Non-pigmented ciliary epithelial cell (primary cell): Measurements from ENCODE around the gene KLF2.
A peak's percentile ranks its signal among the peaks of the same experiment; 100 is the strongest.
"Not testable (repeated sequence)": the region's sequence is repeated elsewhere in the genome, so short reads cannot be mapped to it uniquely, and the experiment has no call there.

Experiments used
- DNase-seq: peaks from one replicate; pipeline ENCODE4 v3.0.0-alpha.2; 2010; ENCODE audit warnings: low read depth

Gene KLF2

DNA sequence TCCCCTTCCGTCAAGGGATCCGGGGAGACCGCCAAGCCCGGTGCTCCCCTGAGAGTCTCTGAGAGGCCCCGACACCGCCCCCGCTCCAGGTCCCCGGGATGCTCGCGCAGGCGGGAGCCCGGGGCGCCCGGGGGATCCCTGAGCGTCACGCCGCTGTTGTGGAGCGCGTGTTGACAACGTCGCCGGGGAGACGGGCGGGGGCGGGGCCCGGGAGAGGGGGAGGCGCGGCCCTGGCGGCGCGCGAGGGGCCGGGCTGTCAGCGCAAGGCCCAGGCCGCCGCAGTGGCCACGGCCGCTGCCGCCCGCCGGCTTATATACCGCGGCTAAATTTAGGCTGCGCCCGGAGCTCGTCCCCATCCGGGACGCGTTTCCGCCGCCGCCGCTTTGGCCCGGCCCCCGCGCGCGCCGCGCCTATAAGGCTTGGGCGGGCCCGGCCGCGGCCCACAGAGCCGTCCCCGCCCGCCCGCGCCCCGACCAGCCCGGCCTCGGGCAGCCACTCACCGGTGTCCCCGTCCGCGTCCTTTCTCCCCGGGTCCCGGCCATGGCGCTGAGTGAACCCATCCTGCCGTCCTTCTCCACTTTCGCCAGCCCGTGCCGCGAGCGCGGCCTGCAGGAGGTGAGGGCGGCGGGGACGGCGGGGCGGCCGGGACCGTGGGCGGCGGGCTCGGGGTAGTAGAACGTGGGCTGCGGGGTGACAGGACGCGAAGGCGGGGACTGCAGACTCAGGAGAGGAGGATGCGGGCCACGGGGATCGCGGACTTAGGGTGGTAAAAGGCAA lies at the start of gene KLF2:
KLF2 (plus strand) TSS at position 443 of the 777 bp plus-strand sequence; CDS start at position 541, 98 bp downstream.
- no peak for DNase-seq

DNA sequence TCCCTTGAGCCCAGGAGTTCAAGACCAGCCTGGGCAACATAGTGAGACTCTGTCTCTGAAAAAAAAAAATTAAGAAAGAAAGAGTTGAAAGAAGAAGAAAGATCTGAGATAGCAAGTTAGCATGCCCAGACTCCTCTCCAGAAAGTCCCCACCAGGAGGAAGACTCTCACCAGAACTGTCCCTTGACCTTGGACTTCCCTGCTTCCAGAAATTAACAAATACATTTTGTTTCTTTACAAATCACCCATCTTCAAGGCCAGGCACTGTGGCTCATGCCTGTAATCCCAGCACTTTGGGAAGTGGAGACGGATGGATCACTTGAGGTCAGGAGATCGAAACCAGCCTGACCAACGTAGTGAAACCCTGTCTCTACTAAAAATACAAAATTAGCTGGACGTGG lies 44.3 kb upstream of the KLF2 start:
- no peak for DNase-seq

DNA sequence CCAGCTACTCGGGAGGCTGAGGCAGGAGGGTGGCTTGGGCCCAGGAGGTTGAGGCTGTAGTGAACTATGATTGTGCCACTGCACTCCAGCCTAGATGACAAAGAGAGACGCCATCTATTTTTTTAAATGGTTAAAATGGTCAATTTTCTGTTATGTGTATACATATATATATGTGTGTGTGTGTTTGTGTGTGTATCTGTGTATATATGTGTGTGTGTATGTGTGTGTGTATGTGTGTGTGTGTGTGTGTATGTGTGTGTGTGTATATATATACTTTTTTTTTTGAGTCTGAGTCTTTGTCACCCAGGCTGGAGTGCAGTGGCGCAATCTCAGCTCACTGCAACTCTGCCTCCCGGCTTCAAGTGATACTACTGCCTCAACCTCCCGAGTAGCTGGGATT lies 42.9 kb upstream of the KLF2 start:
- no peak for DNase-seq

DNA sequence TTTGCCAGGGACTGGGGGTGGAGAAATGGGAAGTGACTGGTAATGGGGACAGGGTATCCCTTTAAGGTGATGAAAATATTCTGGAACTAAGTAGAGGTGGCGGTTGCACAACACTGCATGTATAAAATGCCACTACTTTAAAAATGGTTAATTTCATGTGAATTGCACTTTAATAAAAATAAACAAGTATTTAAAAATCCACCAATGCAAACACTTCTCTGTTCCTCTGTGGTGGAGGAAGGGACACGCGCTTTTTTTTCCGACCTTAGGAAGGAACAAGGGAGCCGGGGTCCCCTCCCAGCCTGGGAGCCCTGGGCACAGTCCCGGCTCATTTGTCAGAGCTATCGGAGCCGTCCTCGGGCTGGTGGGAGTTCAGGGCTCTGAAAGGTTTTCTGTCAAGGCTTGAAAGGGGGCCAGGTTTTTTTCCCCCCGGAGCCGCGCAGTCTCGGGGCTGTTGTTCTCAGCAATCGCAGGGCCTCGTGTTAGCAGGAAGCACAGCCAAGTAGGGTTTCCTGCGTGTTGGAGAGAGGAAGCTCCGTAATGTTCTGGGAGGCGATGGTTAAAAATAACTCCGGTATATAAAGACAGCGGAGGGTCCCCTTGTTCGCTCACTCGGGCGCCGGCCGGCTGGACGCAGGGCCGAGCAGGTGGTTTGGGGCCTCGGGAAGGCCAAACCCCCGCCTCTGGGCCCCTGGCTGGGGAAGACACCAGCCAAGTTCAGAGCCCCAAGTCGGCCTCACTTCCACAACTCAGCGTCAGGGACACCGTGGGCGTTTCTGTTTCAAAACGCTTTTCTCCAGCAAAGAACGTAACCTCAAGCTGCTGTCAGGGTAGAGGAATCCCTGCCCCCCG lies 41.2 kb upstream of the KLF2 start:
- peak; percentile 31 for DNase-seq

DNA sequence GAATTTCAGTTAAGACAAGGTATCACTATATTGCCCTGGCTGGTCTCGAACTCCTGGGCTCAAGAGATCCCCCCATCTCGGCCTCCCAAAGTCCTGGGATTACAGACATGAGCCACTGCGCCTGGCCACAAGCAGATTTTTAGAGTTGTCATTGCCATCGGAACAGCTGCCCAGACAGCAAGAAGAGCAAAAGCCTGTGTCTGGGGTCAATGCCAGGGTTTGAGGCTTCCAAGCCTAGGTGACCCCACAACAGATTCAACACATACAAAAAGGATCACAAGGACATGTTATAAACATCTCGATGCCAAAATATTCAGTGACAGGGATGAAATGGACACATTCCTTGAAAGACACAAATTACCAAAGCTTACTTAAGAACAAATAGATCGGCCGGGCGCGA lies 40.1 kb upstream of the KLF2 start:
- no peak for DNase-seq

DNA sequence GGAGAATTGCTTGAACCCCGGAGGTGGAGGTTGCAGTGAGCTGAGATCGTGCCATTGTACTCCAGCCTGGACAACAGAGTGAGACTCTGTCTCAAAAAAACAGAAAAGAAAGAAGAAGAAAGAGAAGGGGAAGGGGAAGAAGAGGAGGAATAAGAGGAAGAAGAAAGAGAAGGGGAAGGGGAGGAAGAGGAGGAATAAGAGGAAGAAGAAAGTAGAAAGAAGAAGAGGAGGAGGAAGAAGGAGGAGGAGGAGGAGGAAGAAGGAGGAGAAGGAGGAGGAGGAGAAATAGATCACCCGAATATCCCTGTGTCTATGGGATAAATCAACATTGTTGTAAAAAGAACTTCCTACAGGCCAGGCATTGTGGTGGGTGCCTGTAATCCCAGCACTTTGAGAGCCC lies 39.5 kb upstream of the KLF2 start:
- not testable (repeated sequence) for DNase-seq

DNA sequence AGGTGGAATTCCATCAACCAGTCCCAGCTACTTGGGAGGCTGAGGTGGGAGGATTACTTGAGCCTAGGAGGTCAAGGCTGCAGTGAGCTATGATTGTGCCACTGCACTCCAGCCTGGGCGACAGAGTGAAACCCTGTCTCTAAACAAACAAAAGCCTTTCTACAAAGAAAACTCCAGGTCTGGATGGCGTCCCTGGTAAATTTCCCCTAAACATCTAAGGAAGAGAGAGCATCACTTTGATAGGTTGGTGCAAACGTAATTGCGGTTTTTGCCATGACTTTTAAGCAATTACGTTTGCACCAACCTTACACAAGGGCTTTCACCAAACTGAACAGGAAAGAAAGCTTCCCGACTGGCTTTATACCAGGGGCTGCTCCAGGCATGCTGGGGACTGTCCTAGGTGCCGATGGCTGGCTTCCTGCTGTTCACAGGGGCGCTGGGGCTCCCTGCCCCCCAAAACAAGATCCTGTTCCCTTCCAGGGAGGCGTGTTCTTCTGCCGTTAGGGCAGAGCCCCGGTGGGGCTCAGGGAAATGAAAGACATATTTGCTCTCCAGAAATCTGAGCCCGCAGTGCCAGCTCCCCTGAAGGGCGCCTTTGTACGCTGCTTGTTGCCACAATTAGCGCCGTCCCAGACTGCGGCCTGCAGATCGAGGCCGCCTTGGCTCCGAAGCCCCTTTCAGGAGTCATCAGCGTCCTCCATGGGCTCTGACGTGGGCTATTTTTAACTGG lies 38.7 kb upstream of the KLF2 start:
- no peak for DNase-seq

DNA sequence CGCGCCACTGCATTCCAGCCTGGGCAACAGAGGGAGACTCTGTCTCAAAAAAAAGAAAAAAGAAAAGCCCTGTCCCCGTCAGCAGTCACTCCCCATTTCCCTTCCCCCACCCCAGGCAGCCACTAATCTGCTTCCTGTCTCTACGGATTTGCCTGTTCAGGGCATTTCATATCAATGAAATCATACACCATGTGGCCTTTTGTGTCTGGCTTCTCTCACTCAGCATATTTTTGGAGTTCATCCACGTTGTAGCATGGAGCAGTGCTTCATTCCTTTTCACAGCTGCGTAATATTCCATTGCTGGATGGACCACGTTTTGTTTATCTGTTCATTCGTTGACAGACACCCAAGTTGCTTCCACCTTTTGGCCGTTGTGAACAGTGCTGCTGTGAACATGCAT lies 36.1 kb upstream of the KLF2 start:
- DNase-seq: no peak

DNA sequence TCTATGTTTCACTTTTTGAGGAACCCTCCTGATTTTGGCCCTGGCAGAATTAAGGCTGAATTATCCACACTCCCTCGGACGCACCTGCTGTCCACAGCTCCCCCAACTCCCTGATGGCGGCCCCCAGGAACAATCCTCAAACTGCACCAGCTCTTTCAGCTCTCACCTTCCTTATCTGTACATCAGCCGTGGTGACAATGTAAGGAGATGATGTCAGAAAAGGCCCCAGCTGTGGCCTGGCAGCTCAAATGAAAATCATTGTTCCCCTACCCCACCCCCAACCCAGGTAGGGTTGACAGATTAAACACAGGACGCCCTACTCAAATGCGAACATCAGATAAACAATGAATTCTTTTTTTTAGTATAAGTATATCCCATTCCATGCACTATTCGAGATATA lies 35.0 kb upstream of the KLF2 start:
- no peak for DNase-seq

DNA sequence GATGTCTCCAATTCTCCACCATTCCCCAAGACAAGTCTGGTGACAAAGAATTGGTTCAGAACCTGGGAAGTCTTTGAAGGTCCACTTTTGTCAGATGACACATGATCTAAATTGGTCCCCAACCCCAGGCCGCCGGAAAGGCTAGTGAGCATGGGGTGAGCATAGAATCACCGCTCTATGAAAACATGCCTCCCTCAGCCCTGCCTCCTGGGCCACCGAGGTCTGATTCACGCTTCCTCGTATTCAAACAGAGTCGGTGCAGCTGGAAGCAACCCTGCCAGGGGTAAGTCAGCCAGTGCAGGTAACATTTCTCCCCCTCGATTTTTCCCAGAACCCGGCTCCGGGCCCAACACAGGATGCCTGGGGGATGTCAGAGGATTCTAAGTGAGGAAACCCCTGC lies 33.9 kb upstream of the KLF2 start:
- no peak for DNase-seq

DNA sequence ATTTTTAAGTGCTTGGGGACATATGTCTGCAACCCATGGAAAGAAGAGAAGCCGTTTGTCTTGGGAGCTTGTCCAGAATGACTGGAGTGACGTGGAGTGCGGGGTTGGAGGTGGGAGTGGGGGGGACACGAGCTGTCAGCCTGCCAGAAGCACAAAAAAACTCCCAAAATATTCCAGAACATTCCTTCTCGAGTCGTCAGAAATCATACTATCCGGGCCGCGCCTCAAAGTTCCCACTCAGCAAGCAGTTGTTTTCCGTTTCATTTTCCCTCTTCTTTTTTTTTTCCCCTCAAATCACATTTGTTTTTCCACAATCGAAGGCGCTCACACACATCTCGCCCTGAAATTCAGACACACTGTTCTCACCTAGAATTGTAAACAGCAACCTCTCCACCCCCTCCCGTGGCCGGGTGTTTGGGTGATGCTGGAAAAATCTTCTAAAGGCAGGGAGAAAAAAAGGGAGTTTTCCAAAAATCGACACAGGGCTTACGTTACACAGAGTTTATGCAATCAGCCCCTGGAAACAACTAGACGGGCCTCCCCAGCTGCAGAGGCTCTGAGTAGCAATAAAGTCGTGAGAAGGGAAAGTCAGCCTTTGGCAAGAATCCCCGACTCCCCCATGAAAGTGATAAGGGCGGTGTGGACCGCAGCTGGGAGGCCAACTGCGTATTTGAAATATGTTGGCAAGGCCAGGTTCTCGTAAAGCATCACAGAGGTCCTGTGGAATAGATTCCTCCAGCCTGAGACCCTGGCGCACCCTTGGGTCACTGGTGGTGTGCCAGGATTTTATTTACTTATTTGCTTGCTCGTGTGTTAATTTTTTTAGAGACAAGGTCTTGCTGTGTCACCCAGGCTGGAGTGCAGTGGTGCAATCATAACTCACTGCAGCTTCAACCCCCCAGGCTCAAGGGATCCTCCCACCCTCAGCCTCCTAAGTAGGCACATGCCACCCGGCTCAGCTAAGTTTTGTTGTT lies 31.2 kb upstream of the KLF2 start:
- DNase-seq: peak; percentile 78

DNA sequence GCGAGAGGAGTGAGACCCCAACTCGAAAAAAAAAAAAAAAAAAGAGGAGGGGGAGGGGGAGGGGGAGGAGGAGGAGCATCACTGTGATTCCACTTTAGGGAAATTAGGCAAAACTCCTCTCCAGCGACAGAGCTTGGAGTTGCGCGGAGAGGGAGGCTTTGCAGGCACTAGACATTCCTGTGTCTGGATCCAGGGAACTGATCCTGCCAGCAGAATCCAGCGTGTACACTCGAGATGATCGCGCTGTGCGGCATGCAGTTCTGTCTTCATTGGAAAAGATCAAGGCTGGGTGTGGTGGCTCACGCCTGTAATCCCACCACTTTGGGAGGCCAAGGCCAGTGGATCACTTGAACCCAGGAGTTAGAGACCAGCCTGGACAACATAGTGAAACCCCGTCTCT lies 29.6 kb upstream of the KLF2 start:
- DNase-seq: no peak

DNA sequence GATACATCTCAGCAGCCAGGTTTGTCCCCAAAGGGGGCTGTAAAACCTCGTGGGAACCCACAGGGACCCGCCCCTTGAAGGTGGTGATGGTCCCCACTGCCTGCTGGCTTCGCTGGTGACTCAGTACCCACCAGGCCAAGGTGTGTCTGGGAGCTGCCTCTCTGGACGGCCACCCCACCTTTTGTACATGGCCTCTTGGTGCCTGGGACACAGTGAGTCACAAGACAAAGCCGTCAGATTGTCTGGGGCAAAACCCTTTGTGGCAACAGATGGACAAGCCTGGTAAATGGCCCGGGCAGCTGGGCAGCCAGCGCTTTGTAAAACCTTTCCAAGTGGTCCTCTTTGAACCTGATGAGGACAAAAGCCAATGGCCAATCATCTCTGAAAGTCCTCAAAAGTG lies 27.9 kb upstream of the KLF2 start:
- DNase-seq: no peak

DNA sequence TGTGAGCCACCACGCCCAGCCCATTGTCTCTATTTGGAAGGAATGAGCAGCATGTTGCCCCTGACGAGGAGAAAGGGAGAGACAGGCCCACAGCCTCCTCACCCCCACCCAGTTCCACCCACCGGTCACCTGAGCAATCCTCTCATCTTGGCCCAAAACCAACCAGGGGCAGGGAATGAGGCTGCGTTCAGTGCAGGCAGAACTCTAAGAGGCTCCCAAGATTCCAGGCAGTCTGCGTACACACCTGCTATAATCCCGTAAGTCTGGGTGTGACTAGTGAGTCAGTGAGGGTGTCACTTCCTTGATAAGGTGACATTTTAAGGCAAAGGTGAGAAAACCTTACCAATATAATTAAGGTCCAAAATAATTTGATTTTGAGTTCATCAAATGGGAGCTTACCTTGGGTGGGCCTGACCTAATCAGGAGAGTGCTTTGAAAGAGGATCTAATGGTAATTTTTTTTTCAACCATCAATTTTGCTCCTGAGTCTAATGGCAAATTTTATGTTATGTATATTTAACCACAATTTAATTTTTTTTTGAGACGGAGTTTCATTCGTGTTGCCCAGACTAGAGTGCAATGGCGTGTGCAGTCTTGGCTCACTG lies 26.9 kb upstream of the KLF2 start:
- DNase-seq: no peak

DNA sequence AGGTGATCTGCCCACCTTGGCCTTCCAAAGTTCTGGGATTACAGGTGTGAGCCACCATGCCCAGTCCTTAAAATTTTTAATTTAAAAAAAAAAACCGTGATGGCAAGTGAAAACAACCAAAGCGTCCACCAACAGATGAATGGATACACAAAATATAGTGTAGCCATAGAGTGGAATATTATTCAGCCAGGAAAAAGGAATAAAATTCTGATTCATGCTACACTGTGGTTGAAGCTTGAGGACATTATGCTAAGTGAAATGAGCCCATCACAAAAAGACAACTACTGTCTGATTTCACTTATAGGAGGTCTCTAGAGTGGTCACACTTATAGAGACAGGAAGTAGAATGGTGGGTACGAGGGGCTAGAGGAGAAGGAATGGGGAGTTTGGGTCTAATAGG lies 26.3 kb upstream of the KLF2 start:
- DNase-seq: no peak

DNA sequence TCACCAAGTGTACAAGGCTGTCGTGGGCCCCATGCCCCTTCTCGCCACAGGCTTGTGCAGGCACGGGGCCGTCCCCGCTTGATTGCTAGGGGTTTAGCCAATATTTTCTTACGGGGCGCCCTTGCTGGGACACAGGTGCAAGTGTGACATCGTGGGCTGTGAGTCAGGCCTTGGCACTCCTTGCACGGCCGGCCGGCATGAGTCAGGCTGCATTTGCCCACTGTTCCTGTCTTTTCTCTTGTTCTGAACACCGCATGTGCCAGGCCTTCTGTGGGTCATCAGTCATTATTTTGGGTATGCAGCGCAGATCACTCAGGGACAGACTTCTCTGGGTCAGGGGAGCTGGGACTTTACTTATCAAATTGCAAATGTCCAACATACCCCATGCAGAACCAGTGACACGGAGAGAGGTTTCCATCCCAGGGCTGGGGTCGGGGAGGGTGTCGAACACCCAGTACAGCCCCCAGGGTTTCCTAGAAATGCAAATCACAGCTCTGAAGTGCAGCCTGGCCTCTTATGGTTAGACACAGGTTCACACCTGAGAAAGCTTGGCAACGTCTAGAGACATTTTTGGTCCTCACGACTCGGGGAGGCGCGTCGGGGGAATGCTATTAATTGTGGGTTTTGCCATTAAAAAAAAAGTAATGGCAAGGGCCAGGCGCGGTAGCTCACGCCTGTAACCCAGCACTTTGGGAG lies 22.5 kb upstream of the KLF2 start:
- no peak for DNase-seq

DNA sequence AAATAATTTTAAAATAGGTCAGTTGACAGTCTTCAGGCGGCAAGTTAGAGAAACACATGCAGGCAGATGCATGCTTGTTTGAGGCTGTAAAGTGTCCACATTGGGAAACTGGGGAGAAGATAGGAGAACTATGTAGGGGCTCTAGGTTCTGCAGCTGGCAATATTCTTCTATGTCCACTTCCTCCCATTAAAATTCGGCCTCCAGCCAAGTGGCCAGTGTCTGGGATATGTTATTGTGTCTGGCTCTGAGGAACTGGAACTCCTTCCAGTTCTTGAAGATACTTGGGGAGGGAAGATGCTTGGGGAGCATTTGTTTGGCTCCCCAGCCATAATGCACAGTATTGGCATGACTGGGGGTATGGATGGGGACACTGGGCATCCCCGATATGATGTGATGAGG lies 20.9 kb upstream of the KLF2 start:
- no peak for DNase-seq

DNA sequence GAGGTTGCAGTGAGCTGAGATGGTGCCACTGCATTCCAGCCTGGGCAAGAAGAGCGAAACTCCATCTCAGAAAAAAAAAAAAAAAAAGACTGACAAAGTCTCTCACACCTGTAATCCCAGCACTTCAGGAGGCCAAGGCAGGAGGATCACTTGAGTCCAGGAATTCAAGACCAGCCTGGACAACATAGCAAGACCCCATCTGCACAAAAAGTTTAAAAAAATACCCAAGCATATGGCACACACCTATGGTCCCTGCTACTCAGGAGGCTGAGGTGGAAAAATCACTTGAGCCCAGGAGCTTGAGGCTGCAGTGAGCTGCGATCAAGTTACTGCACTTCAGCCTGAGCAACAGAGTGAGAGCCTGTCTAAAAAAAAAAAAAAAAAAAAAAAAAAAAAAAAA lies 20.1 kb upstream of the KLF2 start:
- not testable (repeated sequence) for DNase-seq

DNA sequence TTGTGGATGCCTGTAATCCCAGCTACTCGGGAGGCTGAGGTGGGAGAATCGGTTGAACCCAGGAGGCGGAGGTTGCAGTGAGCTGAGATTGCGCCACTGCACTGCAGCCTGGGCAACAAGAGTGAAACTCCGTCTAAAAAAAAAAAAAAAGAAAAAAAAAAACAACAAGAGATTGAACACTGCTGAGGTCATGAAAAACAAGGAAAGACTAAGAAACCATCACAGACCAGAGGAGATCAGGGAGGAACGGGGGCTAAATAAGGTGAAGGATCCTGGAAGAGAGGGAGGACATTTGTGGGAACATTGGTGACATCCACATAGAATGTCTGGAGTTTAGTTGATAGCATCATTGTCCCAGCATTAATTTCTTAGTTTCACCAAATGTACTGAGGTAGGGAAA lies 19.6 kb upstream of the KLF2 start:
- DNase-seq: not testable (repeated sequence)

DNA sequence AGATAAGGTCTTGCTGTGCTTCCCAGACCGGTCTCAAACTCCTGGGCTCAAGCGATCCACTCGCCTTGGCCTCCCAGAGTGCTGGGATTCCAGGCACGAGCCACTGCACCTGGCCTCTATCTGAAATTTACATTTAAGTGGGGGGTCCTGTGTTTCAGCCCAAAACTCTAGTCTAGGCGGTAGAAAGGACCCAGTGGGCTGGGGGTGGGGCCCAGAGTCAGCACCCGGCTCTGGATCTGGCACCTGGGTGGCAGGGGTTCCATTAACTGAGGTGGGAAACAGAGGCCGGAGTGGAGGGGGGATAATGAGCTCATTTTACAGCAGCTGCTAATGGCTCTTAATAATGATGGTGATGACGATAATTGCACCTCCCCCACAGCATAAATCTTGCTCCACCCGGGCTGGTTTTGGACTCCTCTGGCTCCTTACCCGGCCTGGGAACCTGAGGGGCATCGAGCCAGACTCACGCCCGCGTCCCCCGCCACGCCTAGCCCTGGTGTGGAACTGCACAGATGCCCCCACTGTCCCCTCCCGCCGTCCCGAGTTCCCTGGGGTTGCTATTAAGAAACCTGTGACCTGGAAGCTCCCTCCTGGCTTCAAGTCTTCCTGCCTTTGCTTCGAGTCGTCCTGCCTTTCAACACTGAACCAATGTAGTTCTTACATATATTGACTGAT lies 17.8 kb upstream of the KLF2 start:
- no peak for DNase-seq
